NCI-H524 (cell line): Measurements from ENCODE around the gene OARD1.
"Not testable (repeated sequence)": the region's sequence is repeated elsewhere in the genome, so short reads cannot be mapped to it uniquely, and the experiment has no call there.

ENCODE experiments used
- DNase-seq, 2 experiments: peaks; one replicate each; lab custom pipeline; 2025; lab: John Stamatoyannopoulos, UW

The OARD1 gene

DNA sequence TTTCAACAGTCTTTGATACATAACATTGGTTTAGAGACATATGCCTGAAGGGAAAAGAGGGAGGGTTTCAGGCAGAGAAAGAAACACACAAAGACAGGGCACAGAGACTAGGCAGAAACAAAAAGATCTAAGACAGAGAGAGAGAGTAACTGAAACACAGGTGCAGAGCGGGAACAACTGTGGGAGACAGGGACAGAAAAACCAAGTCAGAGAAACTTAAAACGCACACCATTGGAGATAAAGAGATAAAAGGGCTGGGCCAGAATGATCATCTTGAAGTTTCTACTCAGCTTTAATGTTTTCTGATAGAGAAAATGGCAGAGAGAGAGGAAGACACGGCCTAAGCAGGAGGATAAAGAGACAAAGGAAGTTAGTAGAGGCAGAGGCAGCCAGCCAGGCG is 44.9 kb downstream of the OARD1 start:
- DNase-seq, result no peak

DNA sequence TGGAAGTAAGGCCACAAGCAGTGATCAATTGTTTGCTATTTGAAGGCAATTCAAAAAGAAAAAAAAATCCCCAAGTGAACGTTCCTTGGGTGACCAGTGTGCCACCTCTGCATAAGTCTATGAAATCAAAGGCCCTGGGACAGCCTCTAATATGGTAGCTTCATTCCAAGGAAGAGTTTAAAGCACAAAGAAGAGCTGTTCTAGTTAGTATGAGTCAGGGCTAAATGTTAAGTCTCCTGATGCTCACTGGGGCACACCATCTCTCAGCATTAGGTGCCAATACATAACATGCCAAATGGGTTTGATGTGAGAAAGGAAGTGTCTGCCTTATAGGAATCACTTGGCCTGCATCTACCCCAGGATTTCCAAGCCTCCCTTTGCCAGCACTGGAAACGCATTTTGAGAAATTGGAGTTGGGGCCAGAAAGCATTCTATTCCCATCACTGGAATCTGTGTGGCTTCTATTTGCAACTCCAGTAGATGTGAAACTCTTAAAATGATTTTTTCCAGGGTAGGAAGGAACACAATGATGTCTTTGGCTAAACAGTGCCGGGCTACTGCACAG is 46.1 kb downstream of the OARD1 start:
- DNase-seq, result no peak

- DNase-seq, result peak in 1 of 2 experiments; percentile 4
Observed at GRCh38 chr6:41023114-41023513, 49.0 kb downstream of the OARD1 start.

DNA sequence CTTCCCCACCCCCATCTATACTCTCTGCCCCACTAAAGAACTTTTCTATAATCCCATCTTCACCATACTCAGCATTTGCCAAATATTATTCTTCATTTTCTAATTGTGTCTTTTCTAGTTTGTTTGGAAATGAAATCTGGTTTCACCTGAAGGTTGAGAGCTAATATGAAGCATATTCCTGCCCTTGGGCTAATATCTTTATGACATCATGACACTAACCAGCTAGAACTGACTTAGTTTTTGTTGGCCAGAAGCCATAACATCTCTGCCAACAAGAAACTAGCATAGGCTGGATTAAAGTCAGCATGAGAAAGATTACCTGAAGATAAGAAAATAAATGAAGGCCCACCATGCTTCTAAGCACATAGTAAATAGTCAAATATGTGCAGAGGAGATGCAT is 49.9 kb downstream of the OARD1 start:
- no peak for DNase-seq

DNA sequence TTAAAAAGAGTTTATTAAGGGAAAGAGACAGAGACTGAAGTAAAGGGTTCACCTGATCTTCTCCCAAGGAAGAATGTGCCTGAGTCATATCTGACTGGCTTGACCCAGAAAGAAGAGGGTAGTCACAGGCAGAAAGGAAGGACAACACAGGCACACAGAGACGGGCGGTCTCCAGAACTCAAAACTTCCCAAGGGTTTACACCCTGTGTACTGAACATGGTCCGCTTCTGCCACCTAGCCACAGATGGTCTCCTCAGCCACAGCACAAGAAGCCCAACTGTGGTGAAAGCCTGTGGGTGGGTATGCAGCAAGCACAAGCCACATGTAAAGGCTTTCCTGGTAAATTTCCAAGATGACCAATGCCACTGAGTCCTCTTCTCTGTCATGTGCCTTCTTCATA is 50.3 kb downstream of the OARD1 start:
- peak in 1 of 2 experiments; percentile 44 for DNase-seq

DNA sequence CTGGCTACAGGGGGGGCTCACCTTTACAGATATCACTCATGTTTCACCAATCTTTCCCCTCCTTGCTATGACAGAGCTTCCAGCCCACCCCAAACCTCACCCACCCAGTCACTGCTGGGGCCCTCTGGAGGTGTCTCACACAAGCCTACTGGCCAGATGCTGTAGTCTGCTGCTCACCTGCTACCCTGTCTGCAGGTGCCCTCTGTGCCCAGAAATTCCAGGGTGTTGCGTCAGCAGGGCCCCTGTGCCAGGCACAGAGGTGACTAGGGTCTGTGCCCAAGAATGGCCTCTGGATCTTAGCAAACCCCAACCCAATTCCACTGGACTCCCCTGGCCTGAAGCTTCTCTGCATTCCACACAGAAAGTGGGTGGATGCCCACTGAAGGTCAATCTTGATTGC is 54.5 kb downstream of the OARD1 start:
- no peak for DNase-seq

GRCh38 chr6:41015860-41016259 is 56.3 kb downstream of the OARD1 start:
- not testable (repeated sequence) for DNase-seq

- no peak for DNase-seq
Observed at GRCh38 chr6:41014780-41015179, 57.4 kb downstream of the OARD1 start.
